K562 (cell line): ENCODE data around the gene ARL10. TPM values are rescaled to one million over a fixed set of nuclear protein-coding genes. Genes with fewer than 3 reads are reported as not detected.

Source experiments
- DIDO1 ChIP-seq: fragments of 450-650 bp; IDR thresholded peaks from 2 replicates; pipeline ENCODE4 v1.6.1; 2016; ENCODE audit warnings: low read depth, missing biosample characterization, missing genetic modification characterization
- FOS ChIP-seq: IDR thresholded peaks from 3 replicates; pipeline ENCODE4 v1.6.1; 2011; ENCODE audit not compliant: insufficient read length; ENCODE audit errors: extremely low read depth
- FOXM1 ChIP-seq, 2 experiments: fragments of 450-650 bp in 1 of 2; sonication (generic) in 1 of 2; formaldehyde crosslinking in 1 of 2; IDR thresholded peaks; 2 replicates each; pipeline versions ENCODE4 v1.6.1 to v1.9.0; 2017 to 2022; ENCODE audit warnings: low read depth in 2 of 2, mild to moderate bottlenecking in 2 of 2, missing genetic modification reagents in 1 of 2, moderate library complexity in 1 of 2
- GATAD2A ChIP-seq: fragments of 450-650 bp; IDR thresholded peaks from 2 replicates; pipeline ENCODE4 v1.6.1; 2017
- JUNB ChIP-seq: fragments of 450-650 bp; formaldehyde crosslinking; conservative IDR thresholded peaks from 2 replicates; pipeline ENCODE4 v1.4.0; 2020; ENCODE audit warnings: mild to moderate bottlenecking
- KAT7 ChIP-seq: sonication (generic); formaldehyde crosslinking; IDR thresholded peaks from 2 replicates; pipeline ENCODE4 v1.8.0; 2022; ENCODE audit warnings: missing genetic modification reagents, mild to moderate bottlenecking, borderline replicate concordance
- NCOR1 ChIP-seq: fragments of 450-650 bp; IDR thresholded peaks from 2 replicates; pipeline ENCODE4 v1.6.1; 2016; ENCODE audit warnings: mild to moderate bottlenecking, moderate library complexity
- POLR2A ChIP-seq: fragments of 450-650 bp; conservative IDR thresholded peaks from 2 replicates; pipeline ENCODE4 v1.6.1; 2016
- PTBP1 ChIP-seq: fragments of 200-400 bp; formaldehyde crosslinking; IDR thresholded peaks from 2 replicates; pipeline ENCODE4 v1.6.1; 2017; ENCODE audit warnings: low read depth, low read length
- SAFB2 ChIP-seq: fragments of 200-400 bp; formaldehyde crosslinking; IDR thresholded peaks from 2 replicates; pipeline ENCODE4 v1.6.1; 2018; ENCODE audit warnings: borderline replicate concordance, low read length, low read depth, moderate library complexity; ENCODE audit not compliant: severe bottlenecking
- SREBF1 ChIP-seq: fragments of 150-350 bp; IDR thresholded peaks from 2 replicates; pipeline ENCODE4 v1.6.1; 2014; ENCODE audit warnings: antibody characterized with exemption, low read depth, low read length, borderline replicate concordance
- STAT5B ChIP-seq: fragments of 250-450 bp; sonication (Bioruptor Pico); IDR thresholded peaks from 2 replicates; pipeline ENCODE4 v1.8.0; 2021; ENCODE audit warnings: mild to moderate bottlenecking, inconsistent platforms
- TAF9B ChIP-seq: fragments of 450-650 bp; IDR thresholded peaks from 2 replicates; pipeline ENCODE4 v1.6.1; 2018; ENCODE audit warnings: mild to moderate bottlenecking; ENCODE audit not compliant: partially characterized antibody
- U2AF1 ChIP-seq: fragments of 200-400 bp; formaldehyde crosslinking; optimal IDR thresholded peaks from 2 replicates; pipeline ENCODE3; 2017; ENCODE audit warnings: mild to moderate bottlenecking, low read depth, low read length, moderate library complexity
- ZNF146 ChIP-seq: IDR thresholded peaks from one replicate; pipeline ENCODE4 v1.6.1; 2018; ENCODE audit warnings: missing compliant biosample characterization; ENCODE audit not compliant: unreplicated experiment
- ZZZ3 ChIP-seq: fragments of 450-650 bp; IDR thresholded peaks from 2 replicates; pipeline ENCODE4 v1.6.1; 2016; ENCODE audit warnings: antibody characterized with exemption, mild to moderate bottlenecking, moderate library complexity
- polyA plus RNA-seq, 8 experiments: library from polyadenylated mRNA; depleted of rRNA in 4 of 8; stranded (reverse) in 5 of 8; unstranded in 3 of 8; fragments of >200 nt; fragmentation: Nextera tagmentation in 2 of 8; fragmentation: Illumina TruSeq in 1 of 8; extraction: Ambion mirVana in 2 of 8; extraction: Trizol in 1 of 8; gene quantifications; 2 replicates each; pipeline versions ENCODE4 v1.2.1 to v1.2.3, GENCODE V29; 2011 to 2014; ENCODE audit warnings: inconsistent platforms in 1 of 8, missing spikeins in 1 of 8
- total RNA-seq, 7 experiments: library from RNA; depleted of rRNA in 6 of 7; stranded (reverse); fragments of >200 nt in 6 of 7; fragmentation: Illumina TruSeq in 2 of 7; extraction: Trizol in 2 of 7; gene quantifications; 2 replicates each; pipeline versions ENCODE4 v1.2.1 to v1.2.3, GENCODE V29; 2011 to 2021; ENCODE audit warnings: low replicate concordance in 1 of 7
- TF ChIP-seq, protein P1 (sequence below): IDR thresholded peaks from 2 replicates; pipeline ENCODE4 v1.6.1; 2016; ENCODE audit warnings: missing genetic modification characterization, missing compliant biosample characterization
- TF ChIP-seq, protein P2 (sequence below): sonication (generic); formaldehyde crosslinking; IDR thresholded peaks from 2 replicates; pipeline ENCODE4 v1.9.0; 2022; ENCODE audit warnings: mild to moderate bottlenecking, missing genetic modification reagents
- TF ChIP-seq, protein P3 (sequence below): sonication (generic); formaldehyde crosslinking; IDR thresholded peaks from 2 replicates; pipeline ENCODE4 v1.8.0; 2022; ENCODE audit warnings: mild to moderate bottlenecking, missing genetic modification reagents
- TF ChIP-seq, protein P4 (sequence below): sonication (generic); formaldehyde crosslinking; IDR thresholded peaks from 2 replicates; pipeline ENCODE4 v1.8.0; 2022; ENCODE audit warnings: mild to moderate bottlenecking, missing genetic modification reagents
- TF ChIP-seq, protein P5 (sequence below): fragments of 450-650 bp; formaldehyde crosslinking; IDR thresholded peaks from 2 replicates; pipeline ENCODE4 v1.4.0; 2020; ENCODE audit warnings: mild to moderate bottlenecking, moderate library complexity

ARL10 gene
- total and polyA plus RNA-seq, 9 of the 15 experiments (the other 6 are each of a cell fraction or from before 2014, with no cell fraction given): under 0.01 to 0.40 (median 0.34) TPM; not detected in 3

DNA sequence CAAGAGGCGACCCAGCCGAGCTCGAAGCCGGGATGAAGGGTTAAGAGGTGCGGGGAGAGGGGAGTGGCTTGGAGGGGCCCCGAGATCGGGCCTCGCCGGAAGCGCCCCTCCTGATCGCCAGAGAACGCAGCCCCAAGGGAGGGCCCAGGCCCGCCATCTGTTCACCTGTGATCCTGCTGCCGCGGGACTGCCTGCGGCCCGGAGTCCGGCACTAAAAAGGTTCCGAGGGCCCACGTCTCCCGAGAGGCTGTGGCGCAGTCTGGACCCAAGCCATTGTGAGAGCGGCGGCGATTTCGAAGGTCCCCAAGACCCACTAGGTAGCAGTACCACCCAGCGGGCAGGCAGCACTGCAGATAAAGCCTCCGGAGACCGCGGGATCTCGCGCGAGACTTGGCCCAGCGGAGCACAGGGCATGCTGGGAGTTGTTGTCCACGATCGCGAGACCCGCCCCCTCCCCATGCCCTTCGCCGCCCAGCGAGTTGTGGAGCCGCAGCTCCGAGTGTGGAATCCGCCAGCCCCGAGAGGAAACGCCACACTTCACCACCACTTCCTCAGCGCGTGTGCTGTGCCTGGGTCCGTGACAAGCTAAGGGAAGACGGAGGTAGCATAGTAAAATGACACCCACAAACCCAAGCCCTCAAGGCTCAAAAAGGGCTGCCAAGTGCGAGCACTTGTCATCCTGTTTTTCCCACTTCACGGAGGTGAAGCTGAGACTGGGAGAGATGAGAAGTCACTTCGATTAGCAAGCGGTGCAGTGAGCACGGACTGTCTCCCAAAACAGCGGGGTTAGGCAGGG lies 3.7 kb upstream of the ARL10 start, which contains the start of gene KIAA1191 (continued):
- no peak for TF ChIP-seq ZNF146 (CRISPR knock-in tag)
- TF ChIP-seq FOS: no peak
- TF ChIP-seq NCOR1: no peak
- TF ChIP-seq SREBF1: no peak
- TF ChIP-seq FOXM1 (IDR thresholded peaks at IDR 0.05; ENCODE audit: low read depth): no peak
- TF ChIP-seq FOXM1 (CRISPR knock-in tag; IDR thresholded peaks at IDR 0.05; ENCODE audit: low read depth): no peak
- no peak for TF ChIP-seq SAFB2
- TF ChIP-seq, protein P1, sequence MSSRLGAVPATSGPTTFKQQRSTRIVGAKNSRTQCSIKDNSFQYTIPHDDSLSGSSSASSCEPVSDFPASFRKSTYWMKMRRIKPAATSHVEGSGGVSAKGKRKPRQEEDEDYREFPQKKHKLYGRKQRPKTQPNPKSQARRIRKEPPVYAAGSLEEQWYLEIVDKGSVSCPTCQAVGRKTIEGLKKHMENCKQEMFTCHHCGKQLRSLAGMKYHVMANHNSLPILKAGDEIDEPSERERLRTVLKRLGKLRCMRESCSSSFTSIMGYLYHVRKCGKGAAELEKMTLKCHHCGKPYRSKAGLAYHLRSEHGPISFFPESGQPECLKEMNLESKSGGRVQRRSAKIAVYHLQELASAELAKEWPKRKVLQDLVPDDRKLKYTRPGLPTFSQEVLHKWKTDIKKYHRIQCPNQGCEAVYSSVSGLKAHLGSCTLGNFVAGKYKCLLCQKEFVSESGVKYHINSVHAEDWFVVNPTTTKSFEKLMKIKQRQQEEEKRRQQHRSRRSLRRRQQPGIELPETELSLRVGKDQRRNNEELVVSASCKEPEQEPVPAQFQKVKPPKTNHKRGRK (tag): no peak
- no peak for TF ChIP-seq U2AF1
- TF ChIP-seq, protein P2, sequence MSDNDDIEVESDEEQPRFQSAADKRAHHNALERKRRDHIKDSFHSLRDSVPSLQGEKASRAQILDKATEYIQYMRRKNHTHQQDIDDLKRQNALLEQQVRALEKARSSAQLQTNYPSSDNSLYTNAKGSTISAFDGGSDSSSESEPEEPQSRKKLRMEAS: peak; percentile 72; the same call in 1 of the 2 replicates
- TF ChIP-seq, protein P3, sequence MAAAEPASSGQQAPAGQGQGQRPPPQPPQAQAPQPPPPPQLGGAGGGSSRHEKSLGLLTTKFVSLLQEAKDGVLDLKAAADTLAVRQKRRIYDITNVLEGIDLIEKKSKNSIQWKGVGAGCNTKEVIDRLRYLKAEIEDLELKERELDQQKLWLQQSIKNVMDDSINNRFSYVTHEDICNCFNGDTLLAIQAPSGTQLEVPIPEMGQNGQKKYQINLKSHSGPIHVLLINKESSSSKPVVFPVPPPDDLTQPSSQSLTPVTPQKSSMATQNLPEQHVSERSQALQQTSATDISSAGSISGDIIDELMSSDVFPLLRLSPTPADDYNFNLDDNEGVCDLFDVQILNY: no peak
- TF ChIP-seq STAT5B (CRISPR knock-in tag): no peak
- TF ChIP-seq, protein P4, sequence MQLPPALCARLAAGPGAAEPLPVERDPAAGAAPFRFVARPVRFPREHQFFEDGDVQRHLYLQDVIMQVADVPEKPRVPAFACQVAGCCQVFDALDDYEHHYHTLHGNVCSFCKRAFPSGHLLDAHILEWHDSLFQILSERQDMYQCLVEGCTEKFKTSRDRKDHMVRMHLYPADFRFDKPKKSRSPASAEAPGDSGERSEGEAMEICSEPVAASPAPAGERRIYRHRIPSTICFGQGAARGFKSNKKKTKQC (CRISPR knock-in tag): peak; percentile 68; the same call in 1 of the 2 replicates
- TF ChIP-seq, protein P5, sequence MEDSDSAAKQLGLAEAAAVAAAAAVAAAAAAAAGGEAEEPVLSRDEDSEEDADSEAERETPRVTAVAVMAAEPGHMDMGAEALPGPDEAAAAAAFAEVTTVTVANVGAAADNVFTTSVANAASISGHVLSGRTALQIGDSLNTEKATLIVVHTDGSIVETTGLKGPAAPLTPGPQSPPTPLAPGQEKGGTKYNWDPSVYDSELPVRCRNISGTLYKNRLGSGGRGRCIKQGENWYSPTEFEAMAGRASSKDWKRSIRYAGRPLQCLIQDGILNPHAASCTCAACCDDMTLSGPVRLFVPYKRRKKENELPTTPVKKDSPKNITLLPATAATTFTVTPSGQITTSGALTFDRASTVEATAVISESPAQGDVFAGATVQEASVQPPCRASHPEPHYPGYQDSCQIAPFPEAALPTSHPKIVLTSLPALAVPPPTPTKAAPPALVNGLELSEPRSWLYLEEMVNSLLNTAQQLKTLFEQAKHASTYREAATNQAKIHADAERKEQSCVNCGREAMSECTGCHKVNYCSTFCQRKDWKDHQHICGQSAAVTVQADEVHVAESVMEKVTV (CRISPR knock-in tag): no peak
- no peak for TF ChIP-seq PTBP1
- TF ChIP-seq JUNB (CRISPR knock-in tag): no peak
- TF ChIP-seq TAF9B: no peak
- no peak; the same call in 1 of the 2 replicates for TF ChIP-seq KAT7 (CRISPR knock-in tag)
- peak; percentile 95 for TF ChIP-seq POLR2A
- TF ChIP-seq DIDO1 (tag): peak; percentile 68; the same call in 1 of the 2 replicates
- TF ChIP-seq GATAD2A: 0 out of 2 replicates have a peak, but pooled peaks have one; percentile 3
- TF ChIP-seq ZZZ3: no peak
